Right forelimb (tissue), 1 donor: ENCODE results near the gene ABCA10.
"Not testable (repeated sequence)": the region's sequence is repeated elsewhere in the genome, so short reads cannot be mapped to it uniquely, and the experiment has no call there.

Experiments
- DNase-seq: peaks from one replicate; pipeline ENCODE4 v3.0.0-alpha.2; 2018

Gene ABCA10

DNA sequence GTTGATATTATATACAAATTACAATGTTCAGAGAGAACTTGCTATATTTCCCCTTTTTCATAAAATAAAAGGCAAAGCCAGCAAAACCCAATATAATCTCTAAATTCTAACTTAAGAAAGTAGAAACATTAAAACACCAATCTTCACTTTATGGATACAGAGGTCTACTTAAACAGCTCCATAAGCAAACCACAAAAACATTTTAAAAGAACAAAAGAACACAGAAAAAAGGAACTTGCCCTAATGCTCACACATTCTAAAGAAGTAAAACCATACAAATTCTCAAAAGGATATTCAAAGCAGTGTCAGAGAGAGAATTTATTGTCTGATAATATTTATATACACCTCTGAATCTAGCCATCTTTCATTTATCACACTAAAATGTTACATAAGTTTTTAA lies 606 bp downstream of the ABCA10 start:
- no peak for DNase-seq

GRCh38 chr17:69227541-69227940 lies 1.1 kb downstream of the ABCA10 start:
- no peak for DNase-seq

DNA sequence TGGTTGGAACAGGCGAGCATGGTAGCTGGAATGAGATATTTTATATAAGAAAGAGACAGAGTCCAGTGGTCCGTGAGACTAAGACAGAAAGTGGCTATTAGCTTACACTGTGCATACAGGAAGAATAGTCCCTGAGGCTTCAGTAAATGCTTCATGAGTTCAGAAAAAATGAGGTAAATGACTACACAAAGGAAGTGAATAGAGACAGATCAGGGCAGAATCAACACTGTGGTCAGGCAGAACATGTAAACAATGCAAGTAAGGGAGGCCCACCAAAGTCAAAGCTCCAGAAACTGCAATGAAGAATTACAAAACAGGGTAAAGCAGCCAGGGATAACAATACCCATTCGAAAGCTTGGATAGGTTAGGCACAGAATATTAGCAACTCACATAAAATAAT lies 4.8 kb downstream of the ABCA10 start:
- no peak for DNase-seq

DNA sequence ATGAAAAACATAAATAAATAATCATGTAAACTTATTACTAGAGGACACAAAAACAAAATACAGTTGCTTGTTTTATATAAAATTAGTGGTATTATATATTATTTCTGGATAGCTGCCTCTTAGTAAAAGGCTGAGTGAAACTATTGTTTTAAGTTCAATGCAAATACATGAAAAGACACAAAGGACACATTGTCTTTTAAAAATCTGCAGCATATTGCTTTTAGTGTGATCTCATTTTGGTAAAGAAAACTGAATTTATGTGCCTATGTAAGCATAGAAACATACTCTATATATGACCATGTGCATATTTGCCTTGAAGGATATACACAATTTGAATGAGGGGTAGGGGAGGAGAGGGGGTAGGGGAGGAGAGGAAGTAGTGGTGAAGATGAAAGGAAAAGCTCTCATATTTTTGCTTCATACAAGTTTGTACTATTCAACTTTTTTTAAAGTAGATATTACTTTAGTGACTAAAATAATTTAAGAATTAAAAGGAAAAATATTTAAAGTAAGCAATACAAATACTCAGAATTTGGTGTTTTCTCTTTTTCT lies 5.8 kb downstream of the ABCA10 start:
- no peak for DNase-seq

GRCh38 chr17:69220098-69220497 lies 8.5 kb downstream of the ABCA10 start:
- DNase-seq, result no peak

DNA sequence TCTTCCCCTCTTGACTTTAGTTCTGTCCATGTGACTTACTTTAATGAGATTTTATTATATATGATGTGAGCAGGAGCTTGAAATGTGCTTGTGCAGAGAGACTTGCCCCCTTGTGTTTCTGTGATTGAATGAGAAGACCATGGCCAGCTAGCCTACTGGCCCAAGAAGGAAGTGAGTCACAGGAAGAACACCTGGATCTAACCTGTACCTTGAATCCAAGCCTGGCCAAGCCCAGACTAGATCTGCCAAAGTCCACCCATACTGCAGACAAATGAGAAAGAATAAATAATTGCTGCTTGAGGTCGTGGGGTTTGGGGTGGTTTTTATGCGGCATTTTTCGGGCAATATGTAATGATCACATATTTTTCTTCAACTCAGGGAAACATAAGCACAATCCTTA lies 9.6 kb downstream of the ABCA10 start:
- no peak for DNase-seq

- DNase-seq, result no peak
These were observed 15.4 kb downstream of the ABCA10 start for GRCh38 chr17:69213059-69213813.

DNA sequence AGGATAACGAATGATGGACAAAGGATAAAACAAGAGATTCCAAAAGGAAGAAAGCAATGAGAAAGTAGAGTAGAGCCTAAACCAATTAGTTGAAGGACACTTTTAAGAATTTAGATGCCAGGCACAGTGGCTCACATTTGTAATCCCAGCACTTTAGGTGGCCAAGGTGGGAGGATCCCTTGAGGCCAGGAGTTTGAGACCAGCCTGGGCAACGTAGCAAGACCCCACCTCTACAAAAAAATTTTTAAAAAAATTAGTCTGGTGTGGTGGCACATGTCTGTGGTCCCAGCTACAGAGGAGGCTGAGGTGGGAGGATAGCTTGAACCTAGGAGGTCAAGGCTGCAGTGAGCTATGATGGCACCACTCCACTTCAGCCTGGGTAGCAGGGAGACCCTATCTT lies 20.0 kb downstream of the ABCA10 start:
- DNase-seq, result no peak

GRCh38 chr17:69207151-69207550 lies 21.5 kb downstream of the ABCA10 start:
- no peak for DNase-seq

DNA sequence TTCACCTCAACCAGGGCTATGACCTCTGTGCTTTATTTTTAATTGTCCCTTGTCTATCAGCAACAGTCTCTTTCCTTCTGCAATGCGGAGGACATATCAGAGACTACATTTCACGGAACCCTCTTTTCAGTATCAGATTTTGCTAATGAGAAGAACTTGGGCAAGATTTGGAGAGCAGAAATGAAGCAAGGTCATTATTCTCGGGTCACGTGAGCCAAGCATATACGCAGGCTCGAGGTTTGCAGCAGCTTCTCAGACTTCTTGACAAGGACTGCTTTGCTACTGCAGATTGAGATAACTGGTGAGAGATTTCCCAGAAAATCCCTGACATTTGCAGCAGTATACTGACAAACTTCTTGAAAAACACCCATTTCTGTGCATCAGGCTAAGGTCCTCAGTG lies 30.4 kb downstream of the ABCA10 start:
- DNase-seq, result no peak

- DNase-seq, result not testable (repeated sequence)
These were observed 32.4 kb downstream of the ABCA10 start for GRCh38 chr17:69196105-69196653.

- no peak for DNase-seq
These were observed 35.9 kb downstream of the ABCA10 start for GRCh38 chr17:69192754-69193153.

- no peak for DNase-seq
These were observed 39.8 kb downstream of the ABCA10 start for GRCh38 chr17:69188796-69189195.

DNA sequence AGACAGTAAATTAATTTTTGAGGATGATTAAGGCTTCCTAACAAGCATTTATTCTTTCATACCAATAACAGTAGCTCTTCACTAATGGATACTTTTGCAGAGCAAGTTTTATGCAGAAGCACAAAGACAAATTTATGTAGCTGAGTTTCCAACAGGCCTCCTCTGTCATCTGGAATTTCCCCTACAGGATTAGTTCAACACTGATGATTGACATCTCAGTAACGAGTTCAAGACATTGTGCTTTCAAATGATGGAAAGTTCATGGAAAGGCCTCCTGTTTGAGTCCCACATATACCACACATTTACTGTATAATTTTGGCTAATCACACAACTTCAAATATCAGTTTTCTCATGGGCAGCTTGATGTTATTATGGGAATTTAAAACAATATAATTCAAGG lies 40.6 kb downstream of the ABCA10 start:
- no peak for DNase-seq

DNA sequence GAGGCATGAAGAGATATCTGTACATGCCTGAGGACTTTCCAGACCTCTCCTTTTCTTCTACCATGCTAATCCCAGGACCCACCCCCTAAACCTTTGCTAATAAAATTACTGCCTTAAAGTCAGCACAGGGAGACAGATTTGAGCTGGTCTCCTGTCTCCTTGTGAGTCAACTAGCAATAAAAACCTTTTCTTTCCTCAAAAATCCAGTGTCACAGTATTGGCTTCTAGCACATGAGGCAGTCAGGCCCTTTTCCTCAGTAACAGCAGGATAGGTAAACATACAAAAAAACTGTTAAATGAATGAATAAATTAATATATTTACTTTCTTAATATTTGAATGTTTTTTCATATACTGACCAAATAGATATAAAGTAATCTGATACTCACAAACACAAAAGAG lies 41.3 kb downstream of the ABCA10 start:
- no peak for DNase-seq

DNA sequence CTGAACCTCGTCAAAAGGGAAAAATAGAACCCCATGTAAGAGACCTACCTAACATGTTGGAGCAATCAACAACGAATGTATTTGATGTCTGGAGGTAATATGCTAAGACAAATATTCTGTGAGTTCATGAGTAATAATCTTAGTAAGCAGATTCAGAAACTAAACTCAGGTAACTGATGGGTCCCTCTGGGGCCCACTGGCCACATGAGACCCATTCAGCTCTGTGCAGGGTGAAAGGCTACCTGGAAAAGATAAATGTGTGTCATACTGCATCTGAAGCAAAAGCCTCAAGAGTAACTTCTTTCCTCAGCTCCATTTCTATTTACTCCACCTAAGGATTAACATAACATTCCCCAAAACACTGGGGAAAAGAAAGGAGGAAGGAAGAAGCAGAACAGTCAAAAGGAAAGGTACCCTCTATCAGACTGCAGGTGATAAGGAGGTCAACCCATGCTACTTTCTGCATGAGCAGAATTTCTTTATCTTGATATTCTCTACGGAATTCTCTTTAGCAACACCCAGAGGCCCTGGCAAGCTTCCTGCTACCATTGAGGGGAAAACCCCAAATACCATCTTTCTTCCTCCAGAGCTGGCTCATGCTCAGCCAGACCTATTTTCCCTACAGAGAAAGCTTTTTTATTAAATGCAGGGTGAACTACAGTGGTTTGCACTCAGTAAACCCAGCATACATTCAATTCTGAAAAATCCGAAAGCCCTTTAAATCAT lies 49.2 kb downstream of the ABCA10 start:
- no peak for DNase-seq

GRCh38 chr17:69176457-69176795 lies 52.2 kb downstream of the ABCA10 start:
- no peak for DNase-seq

DNA sequence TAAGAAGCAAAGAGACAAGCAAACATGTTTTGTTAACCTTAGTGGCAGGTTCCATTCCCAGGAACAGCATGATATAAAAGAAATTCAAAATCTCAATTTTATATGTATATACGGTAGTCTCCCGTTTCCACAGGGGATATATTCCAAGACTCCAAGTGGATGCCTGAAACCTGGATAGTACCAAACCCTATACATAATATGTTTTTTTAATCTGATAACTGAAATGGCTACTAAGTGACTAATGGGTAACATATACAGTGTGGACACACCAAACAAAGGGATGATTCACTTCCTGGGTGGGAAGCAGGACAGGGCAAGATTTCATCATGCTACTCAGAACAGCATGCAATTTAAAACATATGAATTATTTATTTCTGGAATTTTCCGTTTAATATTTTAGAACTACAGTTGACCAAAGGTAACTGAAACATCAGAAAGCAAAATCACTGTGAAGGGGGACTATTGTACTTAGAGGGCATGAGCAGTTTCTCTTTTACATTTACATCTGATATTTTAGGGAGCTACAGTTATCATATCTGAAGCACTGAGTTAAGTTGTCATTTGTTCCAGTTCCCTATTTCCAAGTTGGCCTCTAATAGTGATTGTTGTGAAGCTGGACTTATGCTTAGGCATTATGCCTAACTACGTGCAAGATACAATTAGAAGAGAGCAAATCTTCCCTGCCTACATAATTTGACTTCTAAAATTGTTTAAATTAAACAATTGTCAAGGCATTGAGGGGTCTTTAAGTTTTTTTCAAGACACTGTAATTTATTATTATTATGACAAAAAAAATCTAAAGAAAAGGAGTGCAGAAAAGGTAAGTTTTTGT lies 52.8 kb downstream of the ABCA10 start:
- DNase-seq, result no peak

DNA sequence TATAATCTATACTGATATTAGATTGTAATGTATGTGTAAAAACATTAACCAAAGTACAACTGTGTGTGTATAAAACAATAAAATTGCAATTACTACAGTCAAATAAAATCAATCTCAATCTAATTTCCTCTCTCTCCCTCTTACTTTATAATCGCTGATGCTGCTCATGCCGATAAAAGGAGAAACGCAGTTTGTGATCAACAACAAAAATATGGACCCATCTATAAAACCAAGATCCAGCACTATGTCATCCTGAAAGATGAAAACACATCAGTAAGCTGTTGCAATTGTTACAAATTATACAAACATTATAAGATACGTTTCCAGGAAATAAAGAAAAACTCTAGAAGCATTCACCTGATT lies 53.4 kb downstream of the ABCA10 start:
- DNase-seq, result no peak

DNA sequence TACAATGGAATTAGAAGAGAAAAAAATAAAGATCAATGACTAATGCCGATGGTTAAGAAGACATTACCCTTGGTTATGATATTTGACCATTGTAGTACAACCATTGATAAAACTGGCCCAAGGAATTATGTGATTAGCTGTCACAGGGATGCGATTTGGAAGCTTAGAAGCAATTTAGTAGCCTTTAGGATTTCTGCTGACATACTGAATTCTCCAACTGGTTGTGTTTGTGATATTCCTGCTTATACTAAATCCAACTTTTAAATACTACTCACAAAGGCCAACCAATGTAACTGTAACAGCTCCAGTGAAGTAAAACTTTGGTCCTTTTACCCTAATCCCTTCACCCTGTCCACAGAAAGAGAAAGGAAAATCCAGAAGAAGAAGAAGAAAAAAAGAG lies 55.5 kb downstream of the ABCA10 start:
- no peak for DNase-seq

GRCh38 chr17:69170377-69170776 lies 58.2 kb downstream of the ABCA10 start:
- no peak for DNase-seq

- DNase-seq, result not testable (repeated sequence)
These were observed 60.0 kb downstream of the ABCA10 start for GRCh38 chr17:69168642-69169041.

DNA sequence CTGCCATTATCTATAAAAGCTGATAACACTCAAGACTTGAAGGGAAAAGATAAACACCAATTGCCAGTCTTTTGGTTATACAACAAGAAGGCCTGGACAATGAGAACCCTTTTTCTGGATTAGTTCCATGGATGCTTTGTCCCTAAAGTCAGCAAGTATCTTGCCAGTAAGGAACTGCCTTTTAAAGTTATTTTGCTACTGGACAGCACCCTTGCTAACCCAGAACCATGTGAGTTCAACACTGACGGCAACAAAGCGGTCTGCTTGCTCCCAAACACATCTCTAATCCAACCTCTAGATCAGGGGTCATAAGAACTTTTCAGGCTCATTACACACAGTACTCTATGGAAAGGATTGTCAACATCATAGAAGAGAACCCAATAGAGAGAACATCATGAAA lies 61.7 kb downstream of the ABCA10 start:
- no peak for DNase-seq
